HFF-Myc (cell line): ENCODE data around the gene SMARCC2.

ENCODE experiments used
- DNase-seq: peaks from one replicate; pipeline ENCODE4 v3.0.0-alpha.2; 2011; ENCODE audit warnings: low read depth; ENCODE audit errors: extremely low read depth
- H3K4me3 ChIP-seq: replicated peaks from 2 replicates; pipeline ENCODE4 v1.5.1; 2011; ENCODE audit warnings: low read depth, mild to moderate bottlenecking, control low read depth, low read length
- TF ChIP-seq, protein P1 (sequence below): IDR thresholded peaks from 2 replicates; pipeline ENCODE4 v1.5.1; 2012; ENCODE audit warnings: mild to moderate bottlenecking, low read depth, low read length, control low read depth; ENCODE audit errors: missing control alignments

Gene SMARCC2

DNA sequence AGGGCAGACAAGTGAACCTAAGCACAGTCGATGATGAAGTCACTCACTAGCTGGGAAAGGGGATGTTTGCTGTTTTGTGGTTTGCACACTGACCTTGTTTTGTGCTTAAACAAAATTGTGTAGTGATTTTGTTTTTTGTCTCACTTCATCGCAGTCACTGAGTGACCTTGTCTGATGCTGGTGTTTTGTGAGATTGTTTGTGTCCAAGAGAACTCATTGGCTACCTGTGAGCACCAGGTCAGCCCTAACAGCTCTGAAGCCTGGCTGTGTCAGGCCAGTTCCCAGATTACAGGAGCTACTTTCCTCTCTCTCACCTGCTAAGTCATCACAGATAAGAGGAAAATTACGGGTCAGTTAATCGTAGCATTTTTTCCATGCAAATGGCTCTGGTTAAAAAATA, 65.2 kb downstream of the SMARCC2 start:
- DNase-seq = no peak
- TF ChIP-seq, protein P1, sequence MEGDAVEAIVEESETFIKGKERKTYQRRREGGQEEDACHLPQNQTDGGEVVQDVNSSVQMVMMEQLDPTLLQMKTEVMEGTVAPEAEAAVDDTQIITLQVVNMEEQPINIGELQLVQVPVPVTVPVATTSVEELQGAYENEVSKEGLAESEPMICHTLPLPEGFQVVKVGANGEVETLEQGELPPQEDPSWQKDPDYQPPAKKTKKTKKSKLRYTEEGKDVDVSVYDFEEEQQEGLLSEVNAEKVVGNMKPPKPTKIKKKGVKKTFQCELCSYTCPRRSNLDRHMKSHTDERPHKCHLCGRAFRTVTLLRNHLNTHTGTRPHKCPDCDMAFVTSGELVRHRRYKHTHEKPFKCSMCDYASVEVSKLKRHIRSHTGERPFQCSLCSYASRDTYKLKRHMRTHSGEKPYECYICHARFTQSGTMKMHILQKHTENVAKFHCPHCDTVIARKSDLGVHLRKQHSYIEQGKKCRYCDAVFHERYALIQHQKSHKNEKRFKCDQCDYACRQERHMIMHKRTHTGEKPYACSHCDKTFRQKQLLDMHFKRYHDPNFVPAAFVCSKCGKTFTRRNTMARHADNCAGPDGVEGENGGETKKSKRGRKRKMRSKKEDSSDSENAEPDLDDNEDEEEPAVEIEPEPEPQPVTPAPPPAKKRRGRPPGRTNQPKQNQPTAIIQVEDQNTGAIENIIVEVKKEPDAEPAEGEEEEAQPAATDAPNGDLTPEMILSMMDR = no peak
- no peak overlapping the region for H3K4me3 ChIP-seq

DNA sequence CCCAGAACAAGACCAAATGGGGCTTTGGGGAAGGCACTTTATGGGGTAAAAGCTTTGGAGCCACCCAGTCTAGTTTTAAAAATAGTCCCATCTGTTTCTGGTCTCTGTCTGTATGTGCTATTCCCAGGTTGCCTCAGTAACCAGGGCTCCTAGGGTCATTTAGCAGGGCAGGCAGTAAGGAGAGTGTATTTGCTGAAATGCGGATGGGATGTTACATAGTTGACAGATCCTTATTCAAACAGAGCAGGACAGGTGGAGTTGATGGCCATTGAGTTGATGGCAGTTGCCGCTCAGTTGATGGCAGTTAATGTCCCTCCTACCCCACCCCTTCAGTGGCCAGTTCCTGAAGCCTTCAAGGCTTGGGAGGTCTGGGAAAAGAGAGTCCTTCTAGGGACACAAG, 66.6 kb downstream of the SMARCC2 start:
- TF ChIP-seq, protein P1 = no peak
- no peak overlapping the region for H3K4me3 ChIP-seq
- no peak for DNase-seq

DNA sequence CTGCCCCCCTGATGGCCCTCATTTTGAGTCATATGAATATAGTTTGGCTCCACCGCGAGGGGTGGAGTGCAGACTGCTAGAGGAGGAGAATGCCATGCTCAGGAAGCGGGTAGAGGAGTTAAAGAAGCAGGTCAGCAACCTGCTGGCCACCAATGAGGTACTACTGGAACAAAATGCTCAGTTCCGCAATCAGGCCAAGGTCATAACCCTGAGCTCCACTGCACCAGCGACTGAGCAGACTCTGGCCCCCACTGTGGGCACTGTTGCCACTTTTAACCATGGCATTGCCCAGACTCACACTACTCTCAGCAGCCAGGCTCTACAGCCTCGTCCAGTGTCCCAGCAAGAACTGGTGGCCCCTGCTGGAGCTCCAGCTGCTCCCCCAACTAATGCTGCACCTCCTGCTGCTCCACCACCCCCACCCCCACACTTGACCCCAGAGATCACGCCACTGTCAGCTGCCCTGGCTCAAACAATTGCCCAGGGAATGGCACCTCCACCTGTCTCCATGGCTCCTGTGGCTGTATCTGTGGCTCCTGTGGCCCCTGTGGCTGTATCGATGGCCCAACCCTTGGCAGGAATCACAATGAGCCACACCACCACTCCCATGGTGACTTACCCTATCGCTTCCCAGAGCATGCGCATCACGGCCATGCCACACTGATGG, 67.9 kb downstream of the SMARCC2 start:
- no peak overlapping the region for H3K4me3 ChIP-seq
- TF ChIP-seq, protein P1 = no peak
- DNase-seq = no peak

DNA sequence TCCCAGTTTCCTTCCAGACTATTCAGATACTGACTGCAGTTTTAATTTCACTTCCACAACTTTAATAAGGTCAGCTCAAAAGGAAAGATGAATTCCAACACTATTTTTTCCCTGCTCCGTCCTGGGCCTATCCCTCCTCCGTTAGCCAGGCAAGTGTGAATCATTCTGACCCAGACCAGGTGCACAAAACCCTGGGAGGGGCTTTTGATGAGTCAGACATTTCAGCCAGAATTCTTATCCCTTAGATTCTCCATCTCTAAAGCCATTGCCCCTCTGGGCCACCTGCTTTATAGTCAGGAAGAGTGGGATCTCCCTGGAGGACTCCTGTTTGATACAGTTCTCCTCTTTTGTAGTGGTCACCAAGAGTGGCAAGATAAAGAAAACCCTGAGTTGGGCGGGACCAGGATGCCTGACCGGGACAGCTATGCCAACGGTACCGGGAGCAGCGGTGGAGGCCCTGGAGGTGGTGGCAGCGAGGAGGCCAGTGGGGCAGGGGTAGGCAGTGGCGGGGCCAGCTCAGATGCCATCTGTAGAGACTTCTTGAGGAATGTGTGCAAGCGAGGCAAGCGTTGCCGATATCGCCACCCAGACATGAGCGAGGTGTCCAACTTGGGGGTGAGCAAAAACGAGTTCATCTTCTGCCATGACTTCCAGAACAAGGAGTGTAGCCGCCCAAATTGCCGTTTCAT, 69.0 kb downstream of the SMARCC2 start:
- TF ChIP-seq, protein P1 = no peak
- no peak for DNase-seq
- no peak overlapping the region for H3K4me3 ChIP-seq

DNA sequence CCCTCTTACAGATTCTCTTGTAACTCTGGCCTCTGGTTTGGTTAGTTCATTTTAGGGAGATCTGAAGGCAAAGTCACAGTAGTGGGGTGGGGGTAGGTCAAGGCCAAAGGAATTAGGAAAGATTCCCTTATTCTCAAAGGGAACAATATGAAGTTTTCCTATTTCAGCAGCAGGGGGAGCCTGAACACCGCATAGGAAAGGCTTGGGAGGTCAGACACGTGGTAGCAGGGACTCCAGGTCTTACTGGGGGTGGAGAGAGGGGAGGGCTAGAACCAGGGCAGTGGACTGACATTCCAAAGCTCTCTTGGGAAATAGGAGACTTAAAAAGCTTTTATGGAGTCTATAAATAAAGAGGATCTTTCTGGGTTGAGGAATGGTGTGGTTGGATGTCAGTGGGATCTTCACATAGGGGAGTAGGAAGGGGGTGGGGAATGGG, 69.9 kb downstream of the SMARCC2 start:
- DNase-seq = peak; percentile 92
- peak overlapping the region; percentile 83 for H3K4me3 ChIP-seq
- TF ChIP-seq, protein P1 = peak; percentile 79

DNA sequence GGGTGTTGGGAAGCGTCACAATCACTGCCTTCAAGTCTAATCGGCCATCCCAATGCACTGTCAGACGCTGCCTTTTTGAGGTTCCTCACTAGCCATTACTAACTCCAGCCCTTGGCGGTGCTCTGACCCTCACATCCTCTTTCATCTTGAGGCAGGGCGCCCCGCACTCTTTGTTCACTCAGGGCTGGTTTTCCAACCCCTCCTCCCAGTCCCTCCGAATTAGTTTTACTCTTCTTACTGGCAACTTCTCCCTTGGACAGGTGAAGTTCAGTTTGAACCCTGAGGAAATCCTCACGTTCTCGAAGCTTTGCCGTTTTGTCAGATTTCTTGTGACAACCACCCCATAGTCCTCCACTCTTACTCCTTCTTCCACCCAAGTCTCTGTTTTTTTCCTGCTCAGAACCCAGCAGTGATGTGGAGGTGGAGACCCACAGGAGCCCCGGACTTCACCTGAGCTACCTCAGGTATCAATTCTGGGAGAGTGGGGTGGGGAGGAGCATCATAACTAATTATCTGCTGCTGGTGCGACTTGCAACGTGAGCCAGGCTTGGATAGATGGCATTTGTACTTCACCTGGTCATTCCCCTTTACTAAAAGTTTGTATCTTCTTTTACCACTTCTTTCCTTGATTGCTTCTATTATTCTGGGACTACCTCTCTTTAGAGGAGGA, 70.5 kb downstream of the SMARCC2 start:
- peak overlapping the region; percentile 83 for H3K4me3 ChIP-seq
- TF ChIP-seq, protein P1 = no peak
- no peak for DNase-seq
